Measurements from ENCODE around the gene PTBP3. TPM values are rescaled to one million over a fixed set of nuclear protein-coding genes. Genes with fewer than 3 reads are reported as not detected.
"Not testable (repeated sequence)": the region's sequence is repeated elsewhere in the genome, so short reads cannot be mapped to it uniquely, and the experiment has no call there.

PTBP3 gene
- total RNA-seq, 1 experiment from 2014 or later = 73.1 TPM

- H3K9me3 Mint-ChIP-seq (ENCODE audit: low read depth, unreplicated experiment) = peaks cover 2% of the 10 kb centered on the region
- CTCF ChIA-PET = no interaction called here
- no peak for DNase-seq
These were observed 37.6 kb upstream of the PTBP3 start for GRCh38 chr9:112371060-112371459.

GRCh38 chr9:112369817-112370216 is 36.4 kb upstream of the PTBP3 start:
- Mint-ChIP-seq H3K27me3 (ENCODE audit: unreplicated experiment) (no peaks in the 10 kb centered on the region), H3K9me3 (ENCODE audit: low read depth, unreplicated experiment) (peaks cover 5% of the 10 kb centered on the region), H3K4me1 (ENCODE audit: low read depth, unreplicated experiment) (no peaks in the 10 kb centered on the region), H3K4me3 (ENCODE audit: low read depth, unreplicated experiment) (no peak overlapping the region), H3K27ac (ENCODE audit: unreplicated experiment) (no peak overlapping the region), H3K36me3 (ENCODE audit: insufficient read depth, unreplicated experiment) (peaks cover 5% of the 10 kb centered on the region)
- no TSS peak for BruUV-seq (replicated peaks)
- TF ChIP-seq CTCF (IDR thresholded peaks at IDR 0.05; ENCODE audit: unreplicated experiment) = no peak
- CTCF ChIA-PET = no interaction called here
- DNase-seq = no peak
- intact Hi-C loops (cut with micrococcal nuclease; ENCODE audit: unreplicated experiment) = no loop called here

More at GRCh38 chr9:112371060-112371459, 37.6 kb upstream of the PTBP3 start:
- intact Hi-C loops (cut with micrococcal nuclease; ENCODE audit: unreplicated experiment) = no loop called here
- Mint-ChIP-seq H3K36me3 (ENCODE audit: insufficient read depth, unreplicated experiment) (peaks cover 5% of the 10 kb centered on the region), H3K27me3 (ENCODE audit: unreplicated experiment) (no peaks in the 10 kb centered on the region), H3K27ac (ENCODE audit: unreplicated experiment) (no peak overlapping the region), H3K4me1 (ENCODE audit: low read depth, unreplicated experiment) (no peaks in the 10 kb centered on the region), H3K4me3 (ENCODE audit: low read depth, unreplicated experiment) (no peak overlapping the region)
- no peak for TF ChIP-seq CTCF (IDR thresholded peaks at IDR 0.05; ENCODE audit: unreplicated experiment)
- no TSS peak for BruUV-seq (replicated peaks)

GRCh38 chr9:112367465-112367864 is 34.0 kb upstream of the PTBP3 start:
- intact Hi-C loops (cut with micrococcal nuclease; ENCODE audit: unreplicated experiment) = no loop called here
- H3K4me1 Mint-ChIP-seq (ENCODE audit: low read depth, unreplicated experiment) = no peaks in the 10 kb centered on the region
- DNase-seq = no peak
- H3K9me3 Mint-ChIP-seq (ENCODE audit: low read depth, unreplicated experiment) = peaks cover 5% of the 10 kb centered on the region
- CTCF ChIA-PET = interaction anchor here (0.5 to 1.2 kb wide), 3 partner anchors 270 to 425 kb away, joined by 3 to 4 read pairs (median 3); no protein-coding TSS in a partner anchor
- TF ChIP-seq CTCF (IDR thresholded peaks at IDR 0.05; ENCODE audit: unreplicated experiment) = no peak
- H3K27me3 Mint-ChIP-seq (ENCODE audit: unreplicated experiment) = no peaks in the 10 kb centered on the region
- no TSS peak for BruUV-seq (replicated peaks)
- no peak overlapping the region for H3K27ac Mint-ChIP-seq (ENCODE audit: unreplicated experiment)
- peaks cover 5% of the 10 kb centered on the region for H3K36me3 Mint-ChIP-seq (ENCODE audit: insufficient read depth, unreplicated experiment)
- no peak overlapping the region for H3K4me3 Mint-ChIP-seq (ENCODE audit: low read depth, unreplicated experiment)

- CTCF ChIA-PET = interaction anchor here (1.0 to 1.2 kb wide), 2 partner anchors 269 to 275 kb away, joined by 3 to 4 read pairs; no protein-coding TSS in a partner anchor
- H3K4me3 Mint-ChIP-seq (ENCODE audit: low read depth, unreplicated experiment) = no peak overlapping the region
- peaks cover 5% of the 10 kb centered on the region for H3K36me3 Mint-ChIP-seq (ENCODE audit: insufficient read depth, unreplicated experiment)
- peak; percentile 18 for TF ChIP-seq CTCF (IDR thresholded peaks at IDR 0.05; ENCODE audit: unreplicated experiment)
- peak; percentile 9 for DNase-seq
- BruUV-seq (replicated peaks) = no TSS peak
- H3K27ac Mint-ChIP-seq (ENCODE audit: unreplicated experiment) = no peak overlapping the region
- intact Hi-C loops (cut with micrococcal nuclease; ENCODE audit: unreplicated experiment) = no loop called here
- H3K27me3 Mint-ChIP-seq (ENCODE audit: unreplicated experiment) = no peaks in the 10 kb centered on the region
- H3K4me1 Mint-ChIP-seq (ENCODE audit: low read depth, unreplicated experiment) = no peaks in the 10 kb centered on the region
- peaks cover 5% of the 10 kb centered on the region for H3K9me3 Mint-ChIP-seq (ENCODE audit: low read depth, unreplicated experiment)
These were observed 33.2 kb upstream of the PTBP3 start for GRCh38 chr9:112366591-112366990.

GRCh38 chr9:112365257-112365656 is 31.8 kb upstream of the PTBP3 start:
- H3K4me1 Mint-ChIP-seq (ENCODE audit: low read depth, unreplicated experiment); H3K36me3 Mint-ChIP-seq (ENCODE audit: insufficient read depth, unreplicated experiment); H3K4me3 Mint-ChIP-seq (ENCODE audit: low read depth, unreplicated experiment); H3K9me3 Mint-ChIP-seq (ENCODE audit: low read depth, unreplicated experiment); H3K27ac Mint-ChIP-seq (ENCODE audit: unreplicated experiment); H3K27me3 Mint-ChIP-seq (ENCODE audit: unreplicated experiment); CTCF ChIA-PET; intact Hi-C loops (cut with micrococcal nuclease; ENCODE audit: unreplicated experiment); BruUV-seq (replicated peaks); DNase-seq: not testable (repeated sequence)

All from Calu3 (cell line).